Activated CD4-positive, alpha-beta T cell treated with anti-CD3 and anti-CD28 coated beads, Interleukin-2, amount 50 U/mL, for 4 hours (primary cell): ENCODE results near the gene CAPN12.

ENCODE experiments used
- DNase-seq, 2 experiments: peaks; one replicate each; pipeline ENCODE4 v3.0.0-alpha.2; 2020

CAPN12 gene

DNA sequence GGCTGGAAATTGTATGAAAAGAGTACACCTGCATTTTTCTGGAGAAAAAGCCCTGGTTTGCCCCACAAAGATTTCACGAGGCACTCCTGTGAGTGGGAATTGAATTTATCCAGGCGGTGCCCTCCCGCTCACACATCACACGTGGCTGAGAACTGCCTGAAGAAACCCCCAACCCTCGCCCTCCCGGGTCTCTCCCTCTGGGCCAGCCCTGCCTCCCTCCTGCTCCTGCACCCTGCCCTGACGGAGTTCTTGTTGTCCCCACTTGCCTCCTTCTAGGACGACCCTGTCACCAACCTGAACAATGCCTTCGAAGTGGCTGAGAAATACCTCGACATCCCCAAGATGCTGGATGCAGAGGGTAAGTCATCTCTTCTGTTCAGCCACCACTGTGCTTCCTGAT, 35.2 kb downstream of the CAPN12 start:
- no peak for DNase-seq

DNA sequence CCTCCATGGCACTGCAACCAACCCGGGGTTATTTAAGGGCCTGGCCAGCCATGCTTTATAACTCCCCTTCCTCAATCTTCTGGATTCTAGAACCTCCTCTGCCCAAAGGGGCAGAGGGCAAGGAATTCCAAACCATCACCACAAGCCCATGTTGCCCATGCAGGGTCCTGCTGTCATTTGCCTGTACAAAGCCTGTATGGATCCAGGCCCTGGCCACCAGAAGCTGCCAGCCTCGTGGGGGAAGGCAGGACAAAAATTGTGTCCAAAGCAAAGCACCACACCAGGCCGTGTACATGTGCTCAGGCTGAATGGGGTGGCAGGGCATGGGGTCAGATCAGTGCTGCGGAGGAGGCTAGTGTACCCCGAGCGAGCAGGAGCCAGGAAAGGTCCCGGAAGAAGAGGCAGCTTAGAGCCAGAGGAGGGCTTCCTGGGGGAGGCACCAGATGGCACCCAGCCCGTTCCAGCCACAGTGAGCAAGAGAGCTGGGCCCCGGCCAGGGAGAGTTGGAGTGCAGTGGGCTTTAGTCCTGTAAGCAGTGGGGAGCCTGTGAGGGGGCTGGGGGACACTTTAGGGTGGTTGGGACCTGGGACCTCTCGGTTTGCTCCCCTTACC, 35.8 kb downstream of the CAPN12 start:
- DNase-seq: no peak

DNA sequence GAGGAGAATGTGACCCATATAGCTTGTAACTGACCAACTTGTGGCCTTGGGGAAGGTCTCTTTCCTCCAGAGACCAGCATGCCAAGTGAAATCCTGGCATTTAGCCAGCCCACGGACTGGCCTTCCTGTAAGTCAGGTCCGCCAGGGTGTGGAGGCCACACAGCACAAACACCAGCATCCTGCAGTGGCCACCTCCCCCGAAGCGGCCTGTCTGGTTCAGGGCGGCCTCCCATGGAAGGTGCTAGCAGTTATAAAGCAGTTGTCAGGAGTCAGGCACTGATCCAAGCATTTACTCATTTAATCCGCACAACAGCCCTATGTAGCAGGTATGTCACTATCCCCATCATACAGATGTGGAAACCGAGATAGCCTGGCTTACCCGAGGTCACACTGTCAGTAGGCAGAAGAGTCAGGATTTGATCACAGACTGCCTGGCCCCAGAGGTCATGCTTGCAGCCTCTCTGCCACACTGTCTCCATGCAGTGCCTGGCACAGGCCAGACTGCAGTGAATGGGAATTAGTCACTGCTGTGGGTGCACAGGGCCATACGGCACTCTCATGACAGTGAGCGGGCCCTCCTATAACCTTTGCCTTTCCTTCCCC, 36.7 kb downstream of the CAPN12 start:
- no peak for DNase-seq

DNA sequence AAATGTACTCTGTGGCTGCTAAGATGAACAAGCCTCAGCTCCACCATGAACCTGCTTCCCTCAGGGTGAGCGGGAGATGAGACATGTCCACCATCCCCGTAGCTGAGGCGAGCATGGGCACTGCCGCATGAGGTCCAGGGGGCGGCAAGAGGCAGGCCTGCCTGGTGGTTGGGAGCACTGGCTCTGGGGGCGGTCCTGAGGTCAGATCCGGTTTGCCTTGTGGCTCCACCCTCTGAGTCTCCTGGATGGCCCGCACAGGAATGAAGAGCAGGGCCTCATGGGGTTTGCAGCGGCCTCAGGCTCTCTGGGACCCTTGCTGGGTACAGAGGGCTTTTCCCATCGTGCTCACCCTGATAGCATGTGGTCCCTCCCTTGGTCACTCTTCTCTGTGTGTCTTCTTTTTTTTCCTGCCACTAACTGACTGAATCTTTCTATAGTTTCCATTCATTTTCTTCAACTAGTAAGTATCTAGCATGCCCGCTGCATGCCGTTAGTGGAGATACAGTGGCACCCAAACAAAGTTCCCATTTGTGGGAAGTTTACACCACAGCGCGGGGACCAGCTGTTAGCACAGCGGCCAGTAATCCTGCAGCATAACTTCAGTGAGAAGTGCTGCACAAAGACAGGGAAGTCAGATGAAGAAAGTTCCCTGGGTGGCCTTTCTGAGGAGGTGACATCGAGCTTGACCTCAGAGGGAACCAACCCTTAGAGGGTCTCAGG, 37.3 kb downstream of the CAPN12 start:
- DNase-seq: no peak

DNA sequence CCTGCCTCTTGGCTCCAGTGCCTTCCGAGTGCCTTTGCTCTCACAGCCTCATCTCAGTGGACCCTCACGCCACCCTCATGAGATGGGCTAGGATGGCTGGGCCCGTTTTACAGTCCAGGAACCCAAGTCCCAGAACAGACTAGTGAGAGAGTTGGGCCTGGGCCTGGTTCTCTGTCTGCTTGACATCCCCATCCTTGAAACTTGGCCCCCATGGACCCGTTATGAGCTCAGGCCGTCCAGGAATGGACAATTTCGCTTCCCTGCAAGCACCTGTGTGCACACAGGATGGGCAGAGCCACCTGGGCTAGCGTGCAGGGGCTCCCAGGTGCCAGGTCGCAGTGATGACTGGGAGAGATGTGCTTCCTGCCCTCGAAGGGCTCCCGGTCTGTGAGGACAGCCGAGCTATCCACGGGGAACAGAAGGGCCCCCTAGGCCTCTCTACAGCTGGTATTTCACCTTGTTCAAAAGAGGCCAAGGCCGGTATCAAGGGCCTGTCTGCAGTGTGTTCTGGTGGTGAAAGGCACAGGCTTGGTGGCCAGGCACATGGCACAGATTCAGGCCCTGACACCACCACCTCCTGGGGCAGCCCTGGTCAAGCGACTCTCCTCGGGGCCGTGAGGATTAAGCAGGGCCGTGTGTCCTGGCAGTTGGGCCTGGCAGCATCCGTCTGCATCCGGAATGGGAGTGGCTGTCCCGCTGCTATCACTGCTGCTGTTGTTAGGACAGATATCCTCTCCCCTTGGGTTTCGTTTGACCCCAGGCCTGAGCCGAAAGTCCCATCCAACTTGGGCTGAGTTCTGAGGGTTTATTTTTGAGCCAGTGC, 38.9 kb downstream of the CAPN12 start:
- no peak for DNase-seq

DNA sequence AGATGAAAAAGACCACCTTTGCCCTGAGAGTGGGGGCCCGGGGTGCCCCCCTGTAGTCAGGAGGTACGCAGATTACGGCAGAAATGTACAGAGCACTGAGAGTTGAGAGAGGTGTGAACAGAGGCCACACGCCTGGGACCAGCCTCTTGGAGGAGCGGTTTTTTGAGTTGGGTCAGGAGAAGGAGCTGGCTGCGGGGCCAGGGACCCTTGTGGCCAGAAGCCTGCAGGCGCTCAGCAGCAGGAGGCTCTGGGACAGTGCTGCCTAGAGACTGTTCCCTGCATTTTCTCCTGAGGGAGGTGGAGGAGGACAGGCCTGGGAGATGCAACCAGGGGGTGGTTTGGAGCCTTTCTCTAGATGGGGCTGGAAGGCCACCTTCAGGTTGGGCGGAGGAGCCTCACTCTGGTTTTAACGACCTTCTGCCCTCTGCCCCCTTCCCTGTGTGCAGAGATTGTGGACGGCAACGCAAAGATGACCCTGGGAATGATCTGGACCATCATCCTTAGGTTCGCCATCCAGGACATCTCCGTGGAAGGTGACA, 39.7 kb downstream of the CAPN12 start:
- DNase-seq: no peak

DNA sequence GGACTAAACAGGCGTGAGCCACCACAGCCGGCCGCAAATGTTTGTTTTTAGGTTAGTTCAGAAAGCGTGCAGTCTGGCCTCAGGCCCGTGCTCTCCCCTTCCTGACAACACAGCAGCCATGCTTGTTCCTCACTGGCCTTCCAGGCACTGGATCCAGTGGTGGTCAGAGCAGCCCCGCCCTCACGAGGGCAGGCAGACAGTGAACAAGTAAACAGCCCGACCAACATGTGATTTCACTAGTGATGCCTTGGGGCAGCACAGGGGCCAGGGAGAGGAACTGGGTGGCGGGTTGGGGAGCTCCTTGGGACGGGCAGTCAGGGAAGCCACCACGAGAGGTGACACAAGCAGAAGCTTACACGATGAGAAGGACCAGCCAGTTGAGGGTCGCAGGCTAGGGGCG, 40.8 kb downstream of the CAPN12 start:
- no peak for DNase-seq

DNA sequence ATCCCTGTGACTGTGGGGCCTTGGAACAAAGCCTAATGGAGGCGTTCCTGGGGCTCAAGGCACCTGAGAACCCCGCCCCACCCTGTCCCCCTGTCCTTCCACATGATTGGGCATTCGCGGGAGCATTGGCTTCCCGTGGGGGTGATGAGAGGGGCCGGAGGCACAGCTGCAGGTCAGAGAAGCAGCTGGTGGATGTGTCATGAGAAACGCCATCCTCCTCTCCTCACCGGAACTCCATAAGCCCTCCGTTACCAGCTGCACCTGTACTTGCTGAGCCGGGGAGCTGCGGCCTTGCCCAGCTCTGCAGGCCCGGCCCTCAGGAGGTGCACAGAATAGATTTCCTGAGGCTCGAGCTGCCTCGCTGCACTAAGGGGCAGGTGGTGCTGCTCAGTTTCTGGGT, 42.0 kb downstream of the CAPN12 start:
- no peak for DNase-seq

DNA sequence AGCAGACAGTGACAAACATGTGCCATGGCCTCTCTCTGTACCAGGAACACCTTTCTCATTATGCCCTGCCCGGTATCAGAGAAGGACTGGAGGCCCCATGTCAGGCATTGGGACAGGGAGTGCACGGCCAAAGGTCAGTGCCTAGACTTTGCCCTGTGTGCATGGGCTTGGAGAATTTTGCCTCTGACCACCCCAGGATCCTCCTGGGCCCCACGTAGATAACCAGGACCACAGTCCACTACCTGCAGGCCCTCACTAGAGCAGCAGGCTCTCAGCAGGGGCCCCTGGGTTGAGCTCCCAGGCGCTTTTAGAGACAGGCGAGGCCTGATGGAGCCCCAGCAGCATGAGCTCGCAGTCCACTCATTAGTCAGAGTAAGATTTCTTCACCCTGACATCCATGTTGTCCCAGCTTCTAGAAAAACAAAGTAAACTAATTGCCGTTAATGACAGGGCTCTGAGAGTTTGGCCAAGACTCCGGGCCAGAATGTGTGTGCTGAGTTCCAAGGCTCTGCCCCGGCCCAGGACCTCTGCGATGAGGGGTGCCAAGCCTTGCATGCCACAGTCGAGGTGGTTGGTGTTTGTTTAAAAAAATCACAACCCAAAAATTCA, 42.7 kb downstream of the CAPN12 start:
- no peak for DNase-seq

DNA sequence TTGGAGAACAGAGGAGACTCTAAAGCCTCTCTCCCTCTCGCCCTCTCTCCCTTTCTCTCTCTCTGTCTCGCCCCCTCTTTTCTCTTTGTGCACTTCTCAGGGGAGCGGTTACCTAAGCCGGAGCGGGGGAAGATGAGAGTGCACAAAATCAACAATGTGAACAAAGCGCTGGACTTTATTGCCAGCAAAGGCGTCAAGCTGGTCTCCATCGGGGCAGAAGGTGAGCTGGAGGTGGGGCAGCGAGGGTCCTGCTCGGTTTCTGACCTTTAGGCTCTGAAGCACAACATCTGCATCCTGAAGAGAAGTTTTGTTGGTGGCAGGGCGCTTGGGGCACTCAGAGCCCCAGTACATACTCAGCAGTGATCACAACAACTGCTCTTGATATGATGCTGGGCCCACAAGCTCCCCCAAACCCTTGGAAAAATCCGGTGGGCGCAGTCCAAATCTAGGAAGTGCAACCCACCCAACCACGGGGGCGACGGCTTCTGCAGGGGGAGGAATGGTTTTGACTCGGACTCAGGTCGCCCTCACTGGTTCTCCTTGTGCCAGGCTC, 43.3 kb downstream of the CAPN12 start:
- no peak for DNase-seq

DNA sequence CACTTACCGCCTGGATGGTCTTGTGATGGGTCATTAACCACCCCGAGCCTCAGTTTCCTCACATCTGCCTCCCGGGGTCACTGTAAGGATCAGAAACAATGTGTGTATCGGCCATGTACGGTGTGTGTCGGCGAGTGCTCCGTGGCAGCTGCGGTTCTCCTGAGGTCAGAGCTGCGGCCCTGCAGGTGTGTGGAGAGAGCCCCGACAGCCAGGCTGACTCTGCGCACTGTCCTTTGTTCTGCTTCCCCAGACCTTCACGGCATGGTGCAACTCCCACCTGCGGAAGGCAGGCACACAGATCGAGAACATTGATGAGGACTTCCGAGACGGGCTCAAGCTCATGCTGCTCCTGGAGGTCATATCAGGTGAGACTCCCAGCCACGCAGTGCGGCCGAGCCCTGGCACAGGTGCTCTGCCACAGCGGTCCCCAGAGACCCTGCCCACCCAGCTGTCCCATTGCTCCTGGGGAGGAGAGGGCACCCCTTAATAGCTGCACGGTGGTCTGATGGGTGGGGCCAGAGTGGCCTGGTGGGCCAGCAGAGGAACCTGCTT, 43.8 kb downstream of the CAPN12 start:
- DNase-seq: no peak

DNA sequence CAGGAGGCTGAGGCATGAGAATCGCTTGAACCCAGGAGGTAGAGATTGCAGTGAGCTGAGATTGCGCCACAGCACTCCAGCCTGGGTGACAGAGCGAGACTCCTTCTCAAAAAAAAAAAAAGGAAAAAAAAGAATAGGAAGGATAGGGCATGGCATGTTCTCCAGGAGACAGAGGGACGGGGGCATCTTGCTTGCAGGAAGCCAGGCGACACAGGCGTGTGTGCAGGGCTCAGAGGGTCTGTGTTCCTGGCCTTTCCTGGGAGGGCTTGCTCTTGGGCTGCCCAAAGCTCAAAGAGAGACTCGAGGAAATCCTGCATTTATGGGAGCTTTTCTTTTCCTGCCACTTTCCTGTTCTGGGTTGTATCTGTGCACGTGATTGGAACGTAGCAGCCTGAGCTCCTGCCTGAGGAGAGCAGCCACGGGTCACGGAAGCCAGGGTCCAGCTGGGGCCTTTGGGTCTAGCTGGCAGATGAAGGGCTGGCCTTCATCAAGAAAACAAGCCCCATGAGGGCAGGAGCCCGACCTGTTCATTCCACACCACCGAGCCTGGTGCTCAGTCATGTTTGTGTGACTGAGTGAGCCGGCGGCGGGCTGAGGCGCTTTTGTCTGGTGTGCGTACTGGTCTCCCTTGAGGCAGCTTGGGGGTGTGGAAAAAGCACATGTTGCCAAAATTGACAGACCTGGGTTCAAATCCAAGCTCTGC, 44.5 kb downstream of the CAPN12 start:
- DNase-seq: no peak

DNA sequence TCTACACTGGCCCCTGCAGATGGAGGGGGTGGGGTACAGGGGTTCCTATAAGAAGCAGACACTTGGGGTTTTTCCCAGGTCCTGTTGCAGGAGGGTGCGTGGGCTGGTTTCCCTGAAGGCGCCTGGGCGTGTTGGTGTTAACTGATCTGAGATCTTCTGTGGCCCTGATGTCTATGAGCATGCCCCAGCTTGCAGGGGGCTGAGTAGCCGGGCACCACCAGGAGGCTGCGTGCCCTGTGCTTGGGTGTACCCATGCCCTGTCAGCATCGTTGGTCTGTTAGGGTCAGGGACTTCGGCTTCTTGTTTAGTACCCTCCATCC, 45.3 kb downstream of the CAPN12 start:
- peak in 1 of 2 experiments; percentile 15 for DNase-seq

DNA sequence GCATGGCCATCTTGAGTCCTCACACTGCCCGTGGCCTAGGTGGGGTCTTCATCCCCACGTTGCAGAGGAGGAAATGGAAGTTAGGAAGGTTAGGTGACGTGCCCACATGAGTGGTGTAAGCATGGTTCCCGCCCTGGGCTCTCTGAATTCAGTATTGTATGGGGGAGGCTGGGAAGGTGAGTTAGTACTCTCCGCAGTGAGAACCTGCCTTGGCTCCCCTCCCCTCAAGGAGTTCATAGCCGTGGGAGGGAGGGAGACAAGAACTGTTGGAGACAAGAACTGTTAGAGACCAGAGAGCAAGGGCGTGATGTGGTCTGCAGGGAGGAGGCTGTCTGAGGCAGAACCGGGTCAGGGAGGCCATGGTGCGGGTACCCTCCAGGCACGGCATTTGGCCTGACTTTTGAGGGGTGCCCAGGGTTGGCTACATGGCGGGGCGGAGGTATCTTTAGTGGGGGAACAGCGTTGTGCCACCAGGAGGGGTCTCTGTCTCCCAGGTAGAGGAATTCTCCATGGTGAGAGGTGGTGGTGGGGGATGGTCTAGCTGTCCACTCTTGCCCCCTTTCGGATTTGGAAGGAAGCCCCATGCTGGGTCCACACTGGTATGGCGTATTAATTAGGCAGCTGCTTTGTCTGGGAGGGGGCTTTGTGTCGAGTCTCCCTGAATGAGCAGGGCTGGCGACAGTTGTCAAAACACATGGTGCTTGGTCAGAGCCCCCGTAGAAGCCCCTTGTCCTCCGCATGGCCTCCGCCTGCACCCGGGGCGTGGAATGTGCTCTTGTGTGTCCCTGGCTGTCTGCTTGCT, 45.8 kb downstream of the CAPN12 start:
- DNase-seq: no peak

DNA sequence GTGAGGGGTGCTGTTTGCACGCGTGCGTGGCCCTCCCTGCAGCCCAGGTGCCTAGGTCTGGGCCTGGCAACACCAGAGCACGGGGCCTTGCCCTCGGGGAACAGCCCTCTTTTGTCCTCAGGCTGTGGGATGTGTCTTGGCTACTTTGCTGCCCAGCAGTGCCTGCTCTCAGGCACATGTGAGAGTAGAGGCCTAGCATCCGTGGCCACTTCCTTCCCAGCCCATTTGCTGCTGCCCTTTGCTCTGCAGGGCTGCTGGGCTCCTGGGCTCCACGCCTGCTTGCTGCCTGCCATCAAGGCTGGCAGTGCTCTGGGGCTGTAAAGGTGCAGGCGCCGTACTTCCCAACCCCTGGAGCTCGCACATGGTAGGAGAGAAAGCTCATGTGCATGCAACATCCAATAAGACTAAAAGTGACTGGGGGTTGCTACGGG, 46.6 kb downstream of the CAPN12 start:
- no peak for DNase-seq

DNA sequence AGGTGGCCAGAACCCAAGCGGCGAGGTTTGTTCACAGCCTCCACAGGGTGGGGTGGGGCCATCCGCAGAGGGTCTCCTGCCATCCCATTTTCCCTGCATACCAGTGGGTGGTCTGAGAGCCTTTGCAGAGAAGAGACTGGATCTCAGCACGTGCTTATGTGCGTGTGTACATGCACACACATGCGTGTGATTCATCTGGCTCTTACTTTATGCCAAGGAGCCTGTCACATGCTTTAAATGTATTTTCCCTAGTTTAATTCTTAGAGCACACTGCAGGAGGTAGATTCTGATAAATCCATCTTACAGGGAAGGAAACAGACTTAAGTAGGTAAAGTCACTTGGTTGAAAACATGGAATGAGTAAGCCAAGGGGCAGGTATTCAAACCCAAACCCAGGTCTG, 47.1 kb downstream of the CAPN12 start:
- no peak for DNase-seq

DNA sequence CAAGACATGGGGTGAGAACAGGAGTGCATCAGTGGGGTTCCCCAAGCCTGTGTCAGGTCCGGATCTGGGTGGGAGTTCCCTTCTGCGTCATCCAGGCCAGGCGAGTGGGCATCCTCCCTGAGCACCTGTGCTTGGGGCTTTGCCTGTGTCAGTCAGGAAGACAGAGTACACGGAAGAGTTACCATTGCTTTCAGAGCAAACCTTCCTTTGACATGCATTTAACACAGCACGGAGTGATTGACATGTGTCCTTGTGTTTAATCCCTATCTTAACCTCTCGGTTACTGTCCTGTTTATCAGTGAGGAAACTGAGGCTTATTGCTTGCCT, 47.6 kb downstream of the CAPN12 start:
- DNase-seq: no peak

DNA sequence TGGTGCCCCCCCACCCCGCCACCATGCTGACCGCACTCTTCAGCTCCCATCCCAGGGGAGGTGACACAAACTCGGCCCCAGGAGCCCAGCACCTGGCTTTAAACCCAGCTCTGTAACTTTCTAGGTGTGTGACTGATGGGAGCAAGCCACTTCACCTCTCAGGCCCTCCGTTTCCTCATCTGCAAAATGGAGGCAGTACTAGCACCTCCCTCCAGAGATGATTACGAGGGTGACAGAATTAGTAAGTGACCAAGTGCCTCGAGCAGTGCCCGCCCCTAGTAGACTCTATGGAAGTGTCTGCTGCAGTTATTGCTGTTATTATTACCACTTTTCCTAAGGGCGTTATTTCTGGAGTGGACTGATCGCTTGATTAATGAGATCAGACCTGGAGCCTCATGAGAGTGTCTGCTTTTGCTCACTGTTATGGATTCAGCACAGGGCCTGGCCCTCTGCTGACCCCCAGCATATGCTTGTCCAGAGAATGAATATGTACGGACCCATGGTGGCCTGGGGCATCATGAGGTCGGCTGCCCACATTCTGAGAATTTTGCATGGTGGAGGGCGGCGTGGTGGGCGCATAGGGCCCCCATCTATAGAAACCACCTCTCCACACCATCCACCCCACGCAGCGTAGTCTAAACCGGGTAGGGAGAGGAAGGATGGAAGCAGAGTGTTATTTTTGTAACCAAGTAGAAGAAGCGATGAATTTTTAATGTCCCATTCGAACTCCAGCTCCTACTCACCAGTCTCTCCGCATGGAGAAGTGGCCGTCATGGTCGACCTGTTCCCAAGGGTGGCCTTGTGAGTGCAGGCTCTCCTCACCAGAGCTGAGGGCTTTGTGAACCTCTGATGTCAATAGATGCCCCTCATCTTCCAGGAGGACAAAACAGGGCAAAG, 48.2 kb downstream of the CAPN12 start:
- DNase-seq: no peak

DNA sequence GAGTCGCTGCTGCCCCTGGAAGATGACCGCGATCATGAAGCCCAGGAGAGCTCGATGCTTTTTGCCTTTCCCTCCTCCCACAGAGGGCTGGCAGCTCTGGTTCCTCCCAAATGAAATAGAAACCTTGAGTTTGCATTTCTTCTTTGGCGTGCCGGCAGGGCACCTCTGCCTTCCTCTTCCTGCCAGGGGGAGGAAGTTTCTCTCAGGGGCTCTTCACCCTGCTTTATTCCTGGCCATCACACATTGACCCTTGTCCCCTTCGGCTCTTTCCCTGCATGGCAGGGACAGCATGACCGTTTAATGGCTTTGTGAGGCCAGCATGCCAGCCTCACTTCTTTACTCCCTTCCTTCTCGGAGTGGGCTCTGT, 49.0 kb downstream of the CAPN12 start:
- DNase-seq: no peak
